PC-9 (cell line): ENCODE results near the gene PKNOX1. TPM values are rescaled to one million over a fixed set of nuclear protein-coding genes. Genes with fewer than 3 reads are reported as not detected.
"Not testable (repeated sequence)": the region's sequence is repeated elsewhere in the genome, so short reads cannot be mapped to it uniquely, and the experiment has no call there.

Experiments used
- BruUV-seq: library from RNA; stranded (reverse); fragments of 400-500 nt; replicated peaks from 2 replicates; lab custom pipeline; 2021; lab: Mats Ljungman, UMichigan
- CTCF ChIA-PET: fragments of 300-600 bp; sonication (Branson Sonifier 250); formaldehyde crosslinking; loops from one replicate; lab custom pipeline; 2022; ENCODE audit warnings: antibody characterized with exemption; lab: Charles Lee
- POLR2A ChIA-PET: fragments of 300-600 bp; sonication (Branson Sonifier 250); formaldehyde crosslinking; loops from one replicate; lab custom pipeline; 2022; ENCODE audit warnings: antibody characterized with exemption; ENCODE audit not compliant: unreplicated experiment; lab: Charles Lee
- DNase-seq, 2 experiments: peaks; one replicate each; pipeline versions ENCODE4 v3.0.0 to v3.0.0-alpha.2; 2015 to 2022; ENCODE audit warnings: mixed read lengths in 1 of 2
- H2AFZ ChIP-seq: fragments of 200-600 bp; sonication (generic); 2 replicates; pipeline ENCODE4 v1.8.1; 2017; ENCODE audit warnings: antibody characterized with exemption
- H3F3A ChIP-seq: fragments of 200-600 bp; sonication (generic); 2 replicates; pipeline ENCODE4 v1.8.1; 2017; ENCODE audit warnings: antibody characterized with exemption, mild to moderate bottlenecking, low read depth; ENCODE audit not compliant: insufficient read depth
- H3K27ac ChIP-seq: fragments of 200-600 bp; sonication (generic); 2 replicates; pipeline ENCODE4 v1.6.1; 2016; ENCODE audit warnings: mixed run types
- H3K27me3 ChIP-seq: fragments of 200-600 bp; sonication (generic); 2 replicates; pipeline ENCODE4 v1.6.1; 2016; ENCODE audit warnings: low read depth, mixed run types; ENCODE audit not compliant: insufficient read depth
- H3K36me3 ChIP-seq: fragments of 200-600 bp; sonication (generic); 2 replicates; pipeline ENCODE4 v1.6.1; 2016; ENCODE audit warnings: low read depth, mixed run types
- H3K4me1 ChIP-seq: fragments of 200-600 bp; sonication (generic); replicated peaks from 2 replicates; pipeline ENCODE4 v1.6.1; 2016; ENCODE audit warnings: mixed run types; ENCODE audit not compliant: insufficient read depth
- H3K4me2 ChIP-seq: fragments of 200-600 bp; sonication (generic); 2 replicates; pipeline ENCODE4 v1.6.1; 2017; ENCODE audit warnings: mixed run types
- H3K4me3 ChIP-seq: fragments of 200-600 bp; sonication (generic); 2 replicates; pipeline ENCODE4 v1.6.1; 2016; ENCODE audit warnings: mixed run types
- H3K79me2 ChIP-seq: fragments of 200-600 bp; sonication (generic); 2 replicates; pipeline ENCODE4 v1.6.1; 2017; ENCODE audit warnings: low read depth, mixed run types
- H3K9me2 ChIP-seq: fragments of 200-600 bp; sonication (generic); 2 replicates; pipeline ENCODE4 v1.8.1; 2017; ENCODE audit warnings: mild to moderate bottlenecking; ENCODE audit not compliant: insufficient read depth
- H3K9me3 ChIP-seq: fragments of 200-600 bp; sonication (generic); 2 replicates; pipeline ENCODE4 v1.8.1; 2016; ENCODE audit warnings: low read depth; ENCODE audit not compliant: insufficient read depth
- H4K20me1 ChIP-seq: fragments of 200-600 bp; sonication (generic); 2 replicates; pipeline ENCODE4 v1.8.1; 2017; ENCODE audit not compliant: insufficient read depth
- CTCF ChIP-seq: fragments of 200-600 bp; sonication (generic); conservative IDR thresholded peaks from 2 replicates; pipeline ENCODE4 v1.6.1; 2017; ENCODE audit warnings: mixed run types, antibody characterized with exemption, mild to moderate bottlenecking, moderate library complexity
- EZH2 ChIP-seq: fragments of 200-600 bp; sonication (generic); IDR thresholded peaks from 2 replicates; pipeline ENCODE4 v1.8.0; 2017; ENCODE audit warnings: antibody characterized with exemption, low read depth
- intact Hi-C: fragments of 100-400 bp; cut with micrococcal nuclease; formaldehyde crosslinking; loops from one replicate; pipeline ENCODE4 v1.10.0; 2022; ENCODE audit not compliant: unreplicated experiment
- total RNA-seq: library from RNA; stranded (reverse); gene quantifications from 2 replicates; pipeline ENCODE4 v1.2.3, GENCODE V29; 2021

PKNOX1 gene
- total RNA-seq, 1 experiment from 2014 or later = 17.1 TPM

GRCh38 chr21:42956824-42957630 lies 17.3 kb upstream of the PKNOX1 start:
- no peak overlapping the region for H3K27ac ChIP-seq
- CTCF ChIA-PET = no interaction called here
- no peaks in the 10 kb centered on the region for H3K27me3 ChIP-seq
- no peak overlapping the region; the same call in 1 of the 2 replicates for H3K4me2 ChIP-seq
- H4K20me1 ChIP-seq = no peaks in the 10 kb centered on the region
- peaks cover 25% of the 10 kb centered on the region for H3K4me1 ChIP-seq
- no TSS peak for BruUV-seq
- no peaks in the 10 kb centered on the region for H3K9me3 ChIP-seq
- no peaks in the 10 kb centered on the region for H3K79me2 ChIP-seq
- peaks cover 7% of the 10 kb centered on the region for H3F3A ChIP-seq
- POLR2A ChIA-PET = interaction anchor here (0.6 kb wide), 1 partner anchor 17 kb away, joined by 3 read pairs; the partner anchor contains the start of gene PKNOX1
- H3K4me3 ChIP-seq = no peak overlapping the region
- no peaks in the 10 kb centered on the region for H3K9me2 ChIP-seq
- H3K36me3 ChIP-seq = no peaks in the 10 kb centered on the region
- no peak for DNase-seq
- H2AFZ ChIP-seq = no peak overlapping the region
- intact Hi-C loops = no loop called here
- TF ChIP-seq EZH2 = no peak
- TF ChIP-seq CTCF = no peak

GRCh38 chr21:42958122-42958521 lies 16.2 kb upstream of the PKNOX1 start:
- H3K4me3 ChIP-seq, H3K9me3 ChIP-seq, BruUV-seq, H2AFZ ChIP-seq, H4K20me1 ChIP-seq, H3K9me2 ChIP-seq, POLR2A ChIA-PET, H3K36me3 ChIP-seq, H3K27ac ChIP-seq, H3K79me2 ChIP-seq, DNase-seq, CTCF ChIA-PET, H3F3A ChIP-seq, intact Hi-C loops, H3K4me2 ChIP-seq, H3K27me3 ChIP-seq: not testable (repeated sequence)
- H3K4me1 ChIP-seq = peaks cover 25% of the 10 kb centered on the region

- ChIA-PET CTCF (no interaction called here), POLR2A (interaction anchor here (0.5 to 0.7 kb wide), 2 partner anchors 18 to 33 kb away, joined by 3 read pairs; no protein-coding TSS in a partner anchor)
- H3K36me3 ChIP-seq = no peaks in the 10 kb centered on the region
- no peak overlapping the region for H3K4me3 ChIP-seq
- intact Hi-C loops = no loop called here
- no peaks in the 10 kb centered on the region for H3K79me2 ChIP-seq
- no peaks in the 10 kb centered on the region for H3K27me3 ChIP-seq
- H3K4me2 ChIP-seq = no peak overlapping the region
- no peak for DNase-seq
- no peak overlapping the region for H3K27ac ChIP-seq
- no peak for TF ChIP-seq CTCF
- no peak for TF ChIP-seq EZH2
- H3K9me2 ChIP-seq = no peaks in the 10 kb centered on the region
- H3K9me3 ChIP-seq = no peaks in the 10 kb centered on the region
- BruUV-seq = no TSS peak
- H4K20me1 ChIP-seq = no peaks in the 10 kb centered on the region
- H3F3A ChIP-seq = peaks cover 7% of the 10 kb centered on the region
- peaks cover 22% of the 10 kb centered on the region for H3K4me1 ChIP-seq
- no peak overlapping the region for H2AFZ ChIP-seq
Observed at GRCh38 chr21:42959728-42960127, 14.6 kb upstream of the PKNOX1 start.
